OCI-LY1 (cell line): ENCODE measurements around the gene ERGIC1.

Source experiments
- H2AFZ ChIP-seq: fragments of 200-600 bp; sonication (generic), shearing (Covaris generic); 2 replicates; pipeline ENCODE4 v1.6.0; 2014; ENCODE audit warnings: antibody characterized with exemption, mild to moderate bottlenecking, low read length
- H3F3A ChIP-seq: fragments of 200-600 bp; sonication (generic), shearing (Covaris generic); 2 replicates; pipeline ENCODE4 v1.6.0; 2014; ENCODE audit warnings: mild to moderate bottlenecking, antibody characterized with exemption, low read length, moderate library complexity; ENCODE audit not compliant: insufficient read depth
- H3K27ac ChIP-seq: fragments of 200-600 bp; sonication (generic); 2 replicates; pipeline ENCODE4 v1.5.1; 2014; ENCODE audit warnings: low read length, mixed run types, mild to moderate bottlenecking, low read depth; ENCODE audit not compliant: poor library complexity, severe bottlenecking
- H3K27me3 ChIP-seq: fragments of 200-600 bp; sonication (generic); 2 replicates; pipeline ENCODE4 v1.6.0; 2014; ENCODE audit warnings: antibody characterized with exemption, mild to moderate bottlenecking, low read length, moderate library complexity; ENCODE audit not compliant: insufficient read depth
- H3K36me3 ChIP-seq: fragments of 200-600 bp; sonication (generic); 2 replicates; pipeline ENCODE4 v1.6.1; 2014; ENCODE audit warnings: mild to moderate bottlenecking, antibody characterized with exemption, low read length, moderate library complexity, mixed read lengths; ENCODE audit not compliant: insufficient read depth
- H3K4me1 ChIP-seq: fragments of 200-600 bp; sonication (generic); 2 replicates; pipeline ENCODE4 v1.5.1; 2014; ENCODE audit warnings: mild to moderate bottlenecking, low read length, moderate library complexity; ENCODE audit not compliant: insufficient read depth, severe bottlenecking
- H3K4me2 ChIP-seq: fragments of 200-600 bp; sonication (generic), shearing (Covaris generic); 2 replicates; pipeline ENCODE4 v1.6.1; 2014; ENCODE audit warnings: low read length
- H3K4me3 ChIP-seq: fragments of 200-600 bp; sonication (generic); 2 replicates; pipeline ENCODE4 v1.5.1; 2014; ENCODE audit warnings: low read length, low read depth, mild to moderate bottlenecking, mixed read lengths; ENCODE audit not compliant: poor library complexity, severe bottlenecking
- H3K79me2 ChIP-seq: fragments of 200-600 bp; shearing (Covaris generic); 2 replicates; pipeline ENCODE4 v1.6.1; 2016; ENCODE audit warnings: mixed run types, low read length, mixed read lengths; ENCODE audit not compliant: insufficient read depth
- H3K9ac ChIP-seq: fragments of 200-600 bp; sonication (generic), shearing (Covaris generic); 2 replicates; pipeline ENCODE4 v1.6.1; 2014; ENCODE audit warnings: mild to moderate bottlenecking, low read length, mixed read lengths
- H3K9me2 ChIP-seq: fragments of 200-600 bp; sonication (generic), shearing (Covaris generic); 2 replicates; pipeline ENCODE4 v1.6.1; 2014; ENCODE audit warnings: low read depth, mild to moderate bottlenecking, low read length, mixed read lengths
- H3K9me3 ChIP-seq: fragments of 200-600 bp; shearing (Covaris generic); 2 replicates; pipeline ENCODE4 v1.6.1; 2014; ENCODE audit warnings: low read length, mixed read lengths
- H4K20me1 ChIP-seq: fragments of 200-600 bp; sonication (generic), shearing (Covaris generic); 2 replicates; pipeline ENCODE4 v1.6.0; 2016; ENCODE audit warnings: mild to moderate bottlenecking, low read length; ENCODE audit not compliant: insufficient read depth
- EZH2 ChIP-seq: fragments of 200-600 bp; sonication (generic), shearing (Covaris generic); IDR thresholded peaks from 2 replicates; pipeline ENCODE4 v1.8.0; 2017; ENCODE audit warnings: borderline replicate concordance, mixed run types, mild to moderate bottlenecking, antibody characterized with exemption, low read length, moderate library complexity, mixed read lengths
- TF ChIP-seq, protein P1 (sequence below): fragments of 200-600 bp; sonication (generic), shearing (Covaris generic); IDR thresholded peaks from 2 replicates; pipeline ENCODE4 v1.5.1; 2017; ENCODE audit warnings: mild to moderate bottlenecking, antibody characterized with exemption, low read length, moderate library complexity, mixed read lengths

The ERGIC1 gene

DNA sequence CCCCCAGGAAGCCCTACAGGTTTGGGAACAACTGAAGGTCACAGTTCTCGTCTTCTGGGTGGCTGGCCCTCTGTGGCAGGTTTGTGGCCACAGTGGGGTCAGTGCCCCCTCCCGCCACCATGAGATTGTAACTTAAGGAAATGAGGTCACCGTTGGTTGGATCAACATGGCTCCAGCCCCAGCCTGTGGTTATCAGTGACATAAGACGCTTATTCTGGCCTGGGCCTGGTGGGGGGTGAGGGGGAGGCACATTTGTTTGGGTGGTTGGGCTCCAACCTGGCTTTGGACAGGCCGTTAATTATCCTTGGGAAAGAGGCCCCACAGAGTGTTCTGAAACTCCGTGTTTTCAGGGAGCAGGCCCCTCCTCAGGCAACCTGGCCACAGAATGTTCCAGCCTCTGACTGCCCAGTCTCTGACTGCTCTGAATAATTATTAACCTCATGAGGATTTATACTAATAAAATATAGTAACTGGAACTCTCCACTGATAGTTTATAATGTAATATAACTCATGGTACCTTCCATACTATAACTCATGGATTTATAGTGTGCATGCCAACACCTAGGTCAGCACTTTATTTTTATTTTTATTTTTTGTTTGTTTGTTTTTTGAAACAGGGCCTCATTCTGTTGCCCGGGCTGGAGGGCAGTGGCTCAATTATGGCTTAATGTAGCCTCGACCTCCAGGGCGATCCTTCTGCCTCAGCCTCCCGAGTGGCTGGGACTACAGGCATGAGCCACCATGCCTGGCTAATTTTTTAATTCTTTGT, 67.1 kb downstream of the ERGIC1 start:
- H3K36me3 ChIP-seq, result peaks cover 43% of the 10 kb centered on the region
- no peak overlapping the region for H3K4me2 ChIP-seq

DNA sequence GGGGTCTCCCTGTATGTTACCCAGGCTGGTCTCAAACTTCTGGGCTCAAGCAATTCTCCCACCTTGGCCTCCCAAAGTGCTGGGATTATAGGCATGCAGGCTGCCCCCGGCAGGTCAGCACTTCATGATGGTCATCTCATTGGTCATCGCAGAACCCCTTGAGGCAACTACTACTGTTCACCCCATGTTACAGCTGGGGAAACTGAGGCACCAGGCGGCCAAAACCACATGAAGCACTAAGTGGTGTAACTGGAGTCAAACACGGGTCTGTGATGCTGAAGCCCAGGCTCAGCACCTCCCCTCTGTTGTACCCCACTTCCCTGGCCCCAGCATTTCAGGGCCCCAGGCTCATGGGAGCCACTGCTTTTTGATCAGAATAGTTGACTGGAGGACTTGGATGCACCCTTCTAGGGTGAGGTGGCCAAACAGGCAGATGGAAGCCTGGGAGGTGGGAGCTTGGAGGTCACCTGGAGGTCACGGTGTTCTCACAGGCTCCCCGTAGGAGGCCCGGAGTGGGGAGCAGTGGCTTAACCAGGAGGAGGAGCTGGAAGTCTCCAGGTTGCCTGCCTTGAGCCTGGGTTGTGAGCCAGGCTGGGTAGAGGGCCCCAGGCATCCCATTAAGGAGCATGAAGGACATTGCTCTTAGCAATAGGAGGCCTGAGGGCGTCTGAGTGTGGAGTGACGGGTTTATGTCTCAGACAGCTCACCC, 67.9 kb downstream of the ERGIC1 start:
- no peaks in the 10 kb centered on the region for H3K9me2 ChIP-seq
- no peaks in the 10 kb centered on the region for H3K79me2 ChIP-seq
- H3F3A ChIP-seq, result no peaks in the 10 kb centered on the region
- no peak for TF ChIP-seq EZH2
- TF ChIP-seq, protein P1, sequence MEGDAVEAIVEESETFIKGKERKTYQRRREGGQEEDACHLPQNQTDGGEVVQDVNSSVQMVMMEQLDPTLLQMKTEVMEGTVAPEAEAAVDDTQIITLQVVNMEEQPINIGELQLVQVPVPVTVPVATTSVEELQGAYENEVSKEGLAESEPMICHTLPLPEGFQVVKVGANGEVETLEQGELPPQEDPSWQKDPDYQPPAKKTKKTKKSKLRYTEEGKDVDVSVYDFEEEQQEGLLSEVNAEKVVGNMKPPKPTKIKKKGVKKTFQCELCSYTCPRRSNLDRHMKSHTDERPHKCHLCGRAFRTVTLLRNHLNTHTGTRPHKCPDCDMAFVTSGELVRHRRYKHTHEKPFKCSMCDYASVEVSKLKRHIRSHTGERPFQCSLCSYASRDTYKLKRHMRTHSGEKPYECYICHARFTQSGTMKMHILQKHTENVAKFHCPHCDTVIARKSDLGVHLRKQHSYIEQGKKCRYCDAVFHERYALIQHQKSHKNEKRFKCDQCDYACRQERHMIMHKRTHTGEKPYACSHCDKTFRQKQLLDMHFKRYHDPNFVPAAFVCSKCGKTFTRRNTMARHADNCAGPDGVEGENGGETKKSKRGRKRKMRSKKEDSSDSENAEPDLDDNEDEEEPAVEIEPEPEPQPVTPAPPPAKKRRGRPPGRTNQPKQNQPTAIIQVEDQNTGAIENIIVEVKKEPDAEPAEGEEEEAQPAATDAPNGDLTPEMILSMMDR, result no peak
- H3K36me3 ChIP-seq, result peaks cover 36% of the 10 kb centered on the region
- H2AFZ ChIP-seq, result no peak overlapping the region
- H3K9ac ChIP-seq, result no peak overlapping the region
- no peaks in the 10 kb centered on the region for H4K20me1 ChIP-seq
- no peak overlapping the region for H3K27ac ChIP-seq
- H3K9me3 ChIP-seq, result no peaks in the 10 kb centered on the region
- H3K4me3 ChIP-seq, result no peak overlapping the region
- H3K27me3 ChIP-seq, result no peaks in the 10 kb centered on the region
- H3K4me2 ChIP-seq, result no peak overlapping the region
- H3K4me1 ChIP-seq, result no peaks in the 10 kb centered on the region

More for the DNA sequence above, 67.1 kb downstream of the ERGIC1 start:
- Histone ChIP-seq H3F3A (no peaks in the 10 kb centered on the region), H3K9me3 (no peaks in the 10 kb centered on the region), H3K79me2 (no peaks in the 10 kb centered on the region), H4K20me1 (no peaks in the 10 kb centered on the region), H3K9me2 (no peaks in the 10 kb centered on the region), H3K27ac (no peak overlapping the region), H3K4me3 (no peak overlapping the region), H2AFZ (no peak overlapping the region), H3K4me1 (no peaks in the 10 kb centered on the region), H3K9ac (no peak overlapping the region), H3K27me3 (no peaks in the 10 kb centered on the region)
- TF ChIP-seq, protein P1, result no peak
- TF ChIP-seq EZH2, result no peak

DNA sequence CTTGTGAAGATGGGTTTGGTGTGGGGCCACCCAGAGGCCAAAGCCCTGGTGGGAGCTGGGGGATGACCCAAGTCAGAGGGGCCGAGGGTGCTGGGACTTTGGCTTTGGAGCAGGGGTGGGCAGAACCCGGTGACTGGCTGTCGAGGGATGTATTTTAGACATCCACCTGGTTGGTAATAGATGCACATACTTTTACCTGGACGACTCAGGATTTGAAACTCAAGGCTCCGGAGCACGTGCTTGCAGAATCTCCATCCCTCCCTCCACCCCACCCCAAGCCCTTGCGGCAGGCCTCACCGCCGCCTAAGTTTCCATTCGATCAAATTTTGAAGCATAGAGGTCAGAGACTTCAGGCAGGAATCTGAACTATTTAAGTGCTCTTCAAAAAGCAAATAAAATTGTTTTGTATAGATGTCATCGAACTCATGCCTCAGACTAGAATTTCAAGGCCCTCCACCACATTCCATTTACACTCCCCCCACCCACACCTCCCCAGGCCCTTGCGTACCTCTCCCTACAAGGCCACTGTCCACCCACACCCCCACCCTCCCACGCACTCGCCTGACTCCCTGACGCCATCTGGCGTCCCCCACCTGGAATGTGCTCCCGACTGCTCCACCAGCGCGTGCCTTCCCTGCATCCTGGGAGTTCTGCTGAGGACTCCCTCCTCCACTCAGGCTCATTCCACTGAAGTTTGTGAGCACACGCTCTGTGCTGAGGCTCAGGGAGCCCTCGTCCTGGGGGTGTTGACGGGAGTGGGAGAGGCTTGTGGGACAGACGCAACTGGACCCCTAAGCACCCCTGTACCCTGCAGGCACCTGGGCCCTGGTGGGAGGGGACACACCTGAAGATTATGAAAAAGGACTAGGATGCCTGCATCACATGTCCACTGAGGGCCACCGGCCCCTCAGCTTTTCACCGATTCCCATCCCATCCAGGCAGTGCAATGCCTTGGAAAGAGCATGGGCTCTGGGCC, 68.7 kb downstream of the ERGIC1 start:
- Histone ChIP-seq H3K27ac (no peak overlapping the region), H4K20me1 (no peaks in the 10 kb centered on the region), H3F3A (no peaks in the 10 kb centered on the region), H2AFZ (no peak overlapping the region), H3K9ac (no peak overlapping the region), H3K79me2 (no peaks in the 10 kb centered on the region), H3K4me3 (no peak overlapping the region), H3K27me3 (no peaks in the 10 kb centered on the region), H3K4me1 (no peaks in the 10 kb centered on the region), H3K4me2 (no peak overlapping the region), H3K36me3 (peaks cover 33% of the 10 kb centered on the region; the same call in 1 of the 2 replicates), H3K9me3 (no peaks in the 10 kb centered on the region), H3K9me2 (no peaks in the 10 kb centered on the region)
- no peak for TF ChIP-seq EZH2
- TF ChIP-seq, protein P1, result peak; percentile 53
